Loucy (cell line): Measurements from ENCODE around the gene OR10T2.

Experiments used
- EZH2phosphoT487 ChIP-seq: fragments of 200-600 bp; IDR thresholded peaks from 2 replicates; pipeline ENCODE4 v1.6.1; 2018; ENCODE audit warnings: antibody characterized with exemption, mild to moderate bottlenecking, moderate library complexity, borderline replicate concordance
- TF ChIP-seq, protein P1 (sequence below): fragments of 200-600 bp; sonication (generic); conservative IDR thresholded peaks from 2 replicates; pipeline ENCODE4 v1.5.1; 2014; ENCODE audit warnings: mild to moderate bottlenecking, antibody characterized with exemption, low read length

DNA sequence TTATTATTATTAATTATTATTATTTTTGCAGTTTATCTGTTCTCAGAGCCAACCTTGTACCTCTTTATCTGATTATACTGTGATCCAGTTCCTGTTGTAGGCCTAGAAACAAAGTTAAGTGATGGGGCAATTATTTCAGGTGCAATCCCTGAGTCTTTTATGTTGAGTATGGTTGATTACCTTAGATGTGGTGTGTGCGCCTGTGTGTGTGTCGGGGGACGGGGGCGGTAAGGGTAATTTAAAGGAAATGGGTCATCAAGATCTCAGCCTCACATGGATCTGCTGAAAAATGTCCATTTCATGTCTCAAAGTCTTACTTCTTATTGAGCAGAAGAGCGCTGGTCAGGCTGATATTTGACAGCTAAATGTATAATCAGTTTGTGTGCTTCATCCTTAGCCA lies 7.8 kb upstream of the OR10T2 start:
- TF ChIP-seq, protein P1, sequence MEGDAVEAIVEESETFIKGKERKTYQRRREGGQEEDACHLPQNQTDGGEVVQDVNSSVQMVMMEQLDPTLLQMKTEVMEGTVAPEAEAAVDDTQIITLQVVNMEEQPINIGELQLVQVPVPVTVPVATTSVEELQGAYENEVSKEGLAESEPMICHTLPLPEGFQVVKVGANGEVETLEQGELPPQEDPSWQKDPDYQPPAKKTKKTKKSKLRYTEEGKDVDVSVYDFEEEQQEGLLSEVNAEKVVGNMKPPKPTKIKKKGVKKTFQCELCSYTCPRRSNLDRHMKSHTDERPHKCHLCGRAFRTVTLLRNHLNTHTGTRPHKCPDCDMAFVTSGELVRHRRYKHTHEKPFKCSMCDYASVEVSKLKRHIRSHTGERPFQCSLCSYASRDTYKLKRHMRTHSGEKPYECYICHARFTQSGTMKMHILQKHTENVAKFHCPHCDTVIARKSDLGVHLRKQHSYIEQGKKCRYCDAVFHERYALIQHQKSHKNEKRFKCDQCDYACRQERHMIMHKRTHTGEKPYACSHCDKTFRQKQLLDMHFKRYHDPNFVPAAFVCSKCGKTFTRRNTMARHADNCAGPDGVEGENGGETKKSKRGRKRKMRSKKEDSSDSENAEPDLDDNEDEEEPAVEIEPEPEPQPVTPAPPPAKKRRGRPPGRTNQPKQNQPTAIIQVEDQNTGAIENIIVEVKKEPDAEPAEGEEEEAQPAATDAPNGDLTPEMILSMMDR = no peak
- TF ChIP-seq EZH2phosphoT487 = no peak
